MM.1S (cell line): ENCODE measurements around the gene SPOP.

Experiments used
- DNase-seq: peaks from one replicate; pipeline ENCODE4 v3.0.0-alpha.2; 2015
- H2AFZ ChIP-seq: fragments of 300-600 bp; sonication (generic); 2 replicates; pipeline ENCODE4 v1.6.0; 2016; ENCODE audit warnings: antibody characterized with exemption, low read length
- H3F3A ChIP-seq: fragments of 300-600 bp; sonication (generic); 2 replicates; pipeline ENCODE4 v1.6.1; 2016; ENCODE audit warnings: mild to moderate bottlenecking, antibody characterized with exemption, low read length, moderate library complexity, mixed read lengths; ENCODE audit not compliant: insufficient read depth
- H3K27ac ChIP-seq: fragments of 300-600 bp; sonication (generic); 2 replicates; pipeline ENCODE4 v1.5.1; 2016; ENCODE audit warnings: mild to moderate bottlenecking, low read length
- H3K27me3 ChIP-seq: fragments of 300-600 bp; sonication (generic); replicated peaks from 2 replicates; pipeline ENCODE4 v1.6.0; 2016; ENCODE audit warnings: low read length; ENCODE audit not compliant: insufficient read depth
- H3K36me3 ChIP-seq: fragments of 300-600 bp; sonication (generic); replicated peaks from 2 replicates; pipeline ENCODE4 v1.6.1; 2016; ENCODE audit warnings: mild to moderate bottlenecking, low read length, mixed read lengths; ENCODE audit not compliant: insufficient read depth
- H3K4me1 ChIP-seq: fragments of 300-600 bp; sonication (generic); 2 replicates; pipeline ENCODE4 v1.6.1; 2016; ENCODE audit warnings: low read length, mixed read lengths
- H3K4me2 ChIP-seq: fragments of 300-600 bp; sonication (generic); 2 replicates; pipeline ENCODE4 v1.6.0; 2016; ENCODE audit warnings: low read depth, low read length
- H3K4me3 ChIP-seq: fragments of 300-600 bp; sonication (generic); 2 replicates; pipeline ENCODE4 v1.5.1; 2016; ENCODE audit warnings: low read length, mixed read lengths
- H3K79me2 ChIP-seq: fragments of 300-600 bp; sonication (generic); 2 replicates; pipeline ENCODE4 v1.6.1; 2016; ENCODE audit warnings: mixed run types, low read length, mixed read lengths
- H3K9ac ChIP-seq: fragments of 300-600 bp; sonication (generic); 2 replicates; pipeline ENCODE4 v1.6.1; 2016; ENCODE audit warnings: low read length, mixed read lengths
- H3K9me2 ChIP-seq: fragments of 300-600 bp; sonication (generic); replicated peaks from 2 replicates; pipeline ENCODE4 v1.6.1; 2016; ENCODE audit warnings: mild to moderate bottlenecking, low read length, mixed read lengths; ENCODE audit not compliant: insufficient read depth
- H3K9me3 ChIP-seq: fragments of 300-600 bp; sonication (generic); replicated peaks from 2 replicates; pipeline ENCODE4 v1.6.1; 2016; ENCODE audit warnings: mild to moderate bottlenecking, low read length, mixed read lengths; ENCODE audit not compliant: insufficient read depth
- H4K20me1 ChIP-seq: fragments of 300-600 bp; sonication (generic); 2 replicates; pipeline ENCODE4 v1.6.1; 2016; ENCODE audit warnings: mild to moderate bottlenecking, low read length, moderate library complexity, mixed read lengths; ENCODE audit not compliant: insufficient read depth
- CTCF ChIP-seq: fragments of 300-600 bp; sonication (generic); IDR thresholded peaks from 2 replicates; pipeline ENCODE4 v1.5.1; 2016; ENCODE audit warnings: antibody characterized with exemption, low read length, mixed read lengths
- EZH2 ChIP-seq: fragments of 300-600 bp; sonication (generic); optimal IDR thresholded peaks from 2 replicates; pipeline ENCODE3; 2017; ENCODE audit warnings: low read depth, mild to moderate bottlenecking, antibody characterized with exemption, low read length, mixed read lengths
- EZH2phosphoT487 ChIP-seq: fragments of 300-600 bp; sonication (generic); IDR thresholded peaks from 2 replicates; pipeline ENCODE4 v1.6.1; 2018; ENCODE audit warnings: antibody characterized with exemption, low read length

Gene SPOP

DNA sequence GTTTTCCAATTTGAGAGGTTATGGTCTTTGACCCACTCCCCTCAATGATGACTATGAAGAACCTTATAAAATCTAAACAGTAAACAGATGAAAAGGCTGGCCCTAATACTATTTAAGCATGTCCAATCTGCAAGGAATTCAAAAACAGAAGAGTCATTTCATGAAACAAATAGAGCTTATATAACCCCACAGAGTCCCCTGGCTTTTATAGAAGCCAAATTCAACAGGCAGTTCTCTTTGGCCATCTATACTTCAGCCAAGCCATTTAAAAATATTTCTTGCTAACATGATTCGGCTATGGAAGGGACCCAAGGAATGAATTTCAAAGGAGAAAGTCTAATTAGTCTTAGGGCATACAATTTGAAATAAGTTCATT is 43.4 kb downstream of the SPOP start:
- H3K4me1 ChIP-seq = no peaks in the 10 kb centered on the region
- H3K9me2 ChIP-seq = no peaks in the 10 kb centered on the region
- H3K27ac ChIP-seq = no peak overlapping the region
- TF ChIP-seq EZH2phosphoT487 = no peak
- TF ChIP-seq CTCF = no peak
- no peak for TF ChIP-seq EZH2
- H3K4me2 ChIP-seq = no peak overlapping the region
- H3K36me3 ChIP-seq = no peaks in the 10 kb centered on the region
- H4K20me1 ChIP-seq = no peaks in the 10 kb centered on the region
- no peaks in the 10 kb centered on the region for H3K9me3 ChIP-seq
- H3F3A ChIP-seq = no peaks in the 10 kb centered on the region
- peaks cover 86% of the 10 kb centered on the region for H3K79me2 ChIP-seq
- H3K27me3 ChIP-seq = no peaks in the 10 kb centered on the region
- no peak overlapping the region for H2AFZ ChIP-seq
- no peak overlapping the region for H3K9ac ChIP-seq
- no peak for DNase-seq
- H3K4me3 ChIP-seq = no peak overlapping the region

- Histone ChIP-seq H2AFZ (no peak overlapping the region), H3K4me2 (no peak overlapping the region), H3K27me3 (no peaks in the 10 kb centered on the region), H4K20me1 (no peaks in the 10 kb centered on the region), H3K27ac (no peak overlapping the region), H3K4me1 (no peaks in the 10 kb centered on the region), H3K4me3 (no peak overlapping the region), H3F3A (no peaks in the 10 kb centered on the region), H3K79me2 (peaks cover 86% of the 10 kb centered on the region), H3K9me3 (no peaks in the 10 kb centered on the region), H3K9me2 (no peaks in the 10 kb centered on the region), H3K9ac (no peak overlapping the region), H3K36me3 (no peaks in the 10 kb centered on the region)
- DNase-seq = no peak
- TF ChIP-seq EZH2 (no peak), CTCF (no peak), EZH2phosphoT487 (no peak)
Observed at GRCh38 chr17:49633762-49634484, 44.0 kb downstream of the SPOP start.

DNA sequence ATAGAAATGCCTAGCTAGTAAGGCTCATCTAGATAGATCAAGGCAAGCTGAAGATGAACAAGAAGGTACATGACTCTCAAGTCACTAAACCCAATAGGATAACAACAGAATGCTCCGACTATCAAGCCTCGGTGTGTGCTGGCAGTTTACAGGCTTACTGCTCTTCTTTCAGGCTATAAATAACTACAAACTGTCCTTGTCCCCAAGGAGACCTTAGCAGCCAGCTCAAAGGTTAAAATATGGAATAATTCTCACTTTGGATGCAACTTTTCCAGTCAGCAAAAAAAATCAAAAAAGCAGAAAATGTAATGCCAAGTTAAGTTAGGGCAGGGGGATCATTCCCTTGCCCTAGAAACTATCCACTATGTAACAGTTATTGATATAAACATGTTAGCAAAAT is 44.6 kb downstream of the SPOP start:
- H3F3A ChIP-seq = no peaks in the 10 kb centered on the region
- H3K27ac ChIP-seq = no peak overlapping the region
- H3K9me2 ChIP-seq = no peaks in the 10 kb centered on the region
- no peaks in the 10 kb centered on the region for H3K36me3 ChIP-seq
- TF ChIP-seq EZH2 = no peak
- H3K4me1 ChIP-seq = no peaks in the 10 kb centered on the region
- no peak overlapping the region for H3K9ac ChIP-seq
- no peaks in the 10 kb centered on the region for H4K20me1 ChIP-seq
- no peak overlapping the region for H3K4me3 ChIP-seq
- no peaks in the 10 kb centered on the region for H3K27me3 ChIP-seq
- H3K4me2 ChIP-seq = no peak overlapping the region
- DNase-seq = no peak
- H3K9me3 ChIP-seq = no peaks in the 10 kb centered on the region
- no peak overlapping the region for H2AFZ ChIP-seq
- peaks cover 87% of the 10 kb centered on the region for H3K79me2 ChIP-seq

- Histone ChIP-seq H3K9me3 (no peaks in the 10 kb centered on the region), H3F3A (no peaks in the 10 kb centered on the region), H3K9ac (no peak overlapping the region), H3K27me3 (no peaks in the 10 kb centered on the region), H3K9me2 (no peaks in the 10 kb centered on the region), H3K4me3 (no peak overlapping the region), H3K79me2 (peaks cover 87% of the 10 kb centered on the region), H3K27ac (no peak overlapping the region), H3K36me3 (no peaks in the 10 kb centered on the region), H3K4me1 (no peaks in the 10 kb centered on the region), H4K20me1 (no peaks in the 10 kb centered on the region), H3K4me2 (no peak overlapping the region), H2AFZ (no peak overlapping the region)
- TF ChIP-seq EZH2 (no peak), EZH2phosphoT487 (no peak), CTCF (no peak)
- DNase-seq = no peak
Observed at GRCh38 chr17:49632201-49632600, 45.7 kb downstream of the SPOP start.
